Posterior vena cava (tissue), 2 donors: ENCODE measurements around the gene ADGRD1. TPM values are rescaled to one million over a fixed set of nuclear protein-coding genes. Genes with fewer than 3 reads are reported as not detected.

Source experiments
- DNase-seq: peaks from one replicate; pipeline ENCODE4 v3.0.0-alpha.2; 2020; ENCODE audit warnings: low spot score
- intact Hi-C, 2 donors: fragments of 100-400 bp; cut with DNase I; formaldehyde crosslinking; loops; one replicate each; pipeline versions ENCODE4 v1.14.1 to v1.14.2; 2022 to 2023
- total RNA-seq, 2 donors: library from RNA; stranded (reverse); fragmentation: NEBNext Ultra II Directional; extraction: Animal tissue kit (Norgen Biotek cat#: 25700); gene quantifications; one replicate each; pipeline ENCODE4 v1.2.1, GENCODE V29; 2021
- donor health status: DM: yes; HTN: yes; CAD: no.
- donor health status: DM: yes; HTN: yes; CAD: no.

Gene ADGRD1
- total RNA-seq, 2 donors from 2014 or later: 178 to 238 TPM

DNA sequence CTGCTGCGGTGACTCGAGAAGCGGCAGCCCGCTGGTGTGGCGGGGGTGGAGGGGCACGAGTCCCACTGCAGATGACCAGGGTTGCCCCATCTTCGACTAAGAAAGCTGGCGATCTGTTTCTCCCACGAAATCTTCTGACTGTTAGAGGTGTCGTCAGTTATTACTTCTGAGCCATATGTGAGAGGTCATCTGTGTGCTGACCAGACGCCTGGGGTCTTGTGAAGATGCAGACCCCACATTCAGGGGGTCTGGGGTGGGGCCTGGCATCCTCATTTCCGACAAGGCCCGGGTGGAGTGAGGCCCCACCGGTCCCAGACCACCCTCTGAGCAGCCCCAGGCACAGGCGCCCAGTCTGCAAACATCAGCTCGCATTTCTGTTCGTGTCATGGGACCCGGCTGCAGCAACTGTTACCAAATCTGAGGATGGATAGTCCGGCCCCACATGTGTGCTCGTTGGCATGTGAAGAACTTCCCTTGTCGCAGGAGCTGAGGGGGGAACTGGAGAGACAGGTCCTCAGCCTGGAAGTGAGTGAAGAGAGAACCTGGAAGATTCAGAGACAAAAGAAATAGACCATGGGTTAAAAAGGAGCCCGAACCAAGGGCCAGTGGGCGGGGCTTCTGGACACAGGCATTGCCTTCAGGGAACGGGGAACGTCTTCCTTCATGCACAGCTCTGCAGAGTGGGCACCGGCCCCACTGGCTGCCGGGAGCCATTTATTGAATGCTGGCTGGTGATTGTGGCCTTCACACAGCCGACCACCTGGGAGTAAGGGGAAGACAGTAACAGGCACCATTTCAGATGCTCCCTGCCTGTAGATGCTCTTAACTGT lies 135.2 kb downstream of the ADGRD1 start:
- intact Hi-C loops: no loop called here
- DNase-seq: peak; percentile 70

DNA sequence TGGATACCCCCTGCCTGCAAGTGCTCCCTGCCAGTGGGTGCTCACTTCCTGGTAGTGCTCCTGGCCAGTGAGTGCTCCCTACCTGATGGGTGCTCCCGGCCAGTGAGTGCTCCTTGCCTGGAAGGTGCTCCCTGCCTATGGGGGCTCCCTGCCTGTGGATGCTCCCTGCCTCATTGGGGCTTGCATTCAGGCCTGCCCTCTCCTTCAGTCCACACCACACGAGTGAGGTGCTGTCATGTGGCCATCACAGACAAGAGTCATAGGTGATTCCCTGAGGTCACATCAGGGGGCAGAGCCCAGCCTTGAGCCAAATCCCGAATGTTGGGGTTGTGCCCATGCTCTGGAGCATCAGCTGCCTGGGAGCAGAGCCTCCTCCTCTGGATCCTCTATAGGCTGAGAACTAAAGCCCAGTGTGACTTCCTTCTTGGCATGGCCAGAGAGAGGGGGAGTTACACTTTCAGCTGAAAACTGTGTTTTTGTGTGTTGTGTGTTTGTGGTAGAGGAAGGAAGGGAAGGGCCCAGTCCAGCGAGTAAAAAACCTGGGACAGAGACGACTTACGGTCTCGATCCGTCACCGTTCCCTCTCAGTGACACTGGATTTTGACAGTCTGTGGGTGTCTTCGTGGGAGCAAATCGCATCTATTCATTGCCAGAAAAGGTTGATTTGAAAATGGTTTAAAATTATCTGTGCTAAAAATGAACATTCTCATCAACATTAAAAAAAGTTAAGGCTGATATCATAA lies 136.0 kb downstream of the ADGRD1 start:
- peak; percentile 69 for DNase-seq
- intact Hi-C loops: loop anchor here in 1 of 2 donors (5.0 kb wide), 1 partner anchor 637 kb away; no protein-coding TSS in a partner anchor

DNA sequence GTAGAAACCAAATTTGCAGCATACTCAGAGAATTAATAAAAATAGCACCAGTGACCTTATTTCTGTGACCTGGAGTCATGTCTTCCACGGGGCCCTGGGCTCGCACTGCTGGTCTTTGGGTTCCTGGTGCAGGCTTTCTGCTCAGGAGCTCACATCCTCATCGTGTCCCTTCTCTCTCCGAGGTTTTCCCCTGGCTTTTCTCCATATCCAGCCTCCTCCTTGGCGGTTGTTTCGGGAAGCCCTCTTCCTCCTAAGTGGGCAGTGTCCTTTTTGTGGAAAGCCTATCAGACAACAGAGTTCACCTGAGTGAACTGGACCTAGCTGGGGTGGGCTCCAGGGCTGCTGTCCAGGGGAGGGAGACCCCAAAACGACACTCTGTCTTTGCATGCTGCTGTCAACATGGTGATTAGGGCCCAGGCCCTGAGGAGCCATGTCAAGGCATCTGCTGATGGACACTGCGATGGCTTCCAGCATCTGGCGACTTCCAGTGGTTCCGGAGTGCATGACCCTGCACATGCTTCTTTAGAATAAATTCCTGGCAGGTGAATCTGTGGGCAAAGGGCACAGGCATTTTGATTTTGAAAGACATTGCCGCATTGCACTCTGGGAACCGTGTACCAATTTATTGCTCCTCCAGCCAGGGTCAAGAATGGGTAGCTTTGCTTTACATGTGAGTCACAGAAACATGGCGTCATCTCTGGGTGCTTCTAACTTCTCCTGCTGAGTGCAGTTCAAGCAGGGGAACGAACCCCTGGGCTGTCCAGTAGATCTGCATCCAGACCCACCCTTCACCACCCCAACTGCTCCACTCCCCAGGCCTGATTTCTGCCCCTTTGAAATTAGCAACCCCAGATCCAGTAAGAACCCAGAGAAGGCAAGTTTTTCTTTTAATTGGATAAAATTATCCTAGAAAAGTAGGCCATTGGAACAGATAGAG lies 136.8 kb downstream of the ADGRD1 start:
- intact Hi-C loops: loop anchor here in 1 of 2 donors (5.0 kb wide), 1 partner anchor 638 kb away; no protein-coding TSS in a partner anchor
- DNase-seq: peak; percentile 78

DNA sequence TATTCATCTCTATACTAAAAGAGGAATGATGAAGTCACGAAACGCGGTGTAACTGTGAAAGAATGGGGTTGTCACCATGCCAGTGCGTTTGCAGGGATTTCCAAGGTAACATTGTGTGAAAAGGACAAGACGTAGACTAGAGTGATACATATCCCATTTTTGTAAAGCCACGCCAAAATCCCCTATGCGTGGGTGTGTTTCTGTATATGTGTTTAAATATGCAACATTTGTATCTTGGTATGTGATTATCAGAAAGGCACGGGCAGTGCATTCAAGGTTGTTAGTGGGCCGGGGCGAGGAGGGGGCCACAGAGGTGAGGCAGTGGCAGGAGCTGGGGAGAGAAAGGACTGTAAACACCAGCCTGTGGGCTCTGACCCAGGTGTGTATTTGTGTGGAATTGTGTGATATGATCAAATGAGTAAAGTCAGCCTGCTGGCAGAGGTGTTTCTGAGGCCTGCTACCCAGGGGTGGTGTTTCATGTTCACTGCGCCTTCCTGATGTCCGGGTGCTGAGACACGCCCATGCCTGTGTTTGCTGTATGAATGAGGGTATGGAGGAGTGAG lies 137.8 kb downstream of the ADGRD1 start:
- intact Hi-C loops: loop anchor here in 1 of 2 donors (5.0 kb wide), 1 partner anchor 639 kb away; no protein-coding TSS in a partner anchor
- DNase-seq: peak; percentile 47

DNA sequence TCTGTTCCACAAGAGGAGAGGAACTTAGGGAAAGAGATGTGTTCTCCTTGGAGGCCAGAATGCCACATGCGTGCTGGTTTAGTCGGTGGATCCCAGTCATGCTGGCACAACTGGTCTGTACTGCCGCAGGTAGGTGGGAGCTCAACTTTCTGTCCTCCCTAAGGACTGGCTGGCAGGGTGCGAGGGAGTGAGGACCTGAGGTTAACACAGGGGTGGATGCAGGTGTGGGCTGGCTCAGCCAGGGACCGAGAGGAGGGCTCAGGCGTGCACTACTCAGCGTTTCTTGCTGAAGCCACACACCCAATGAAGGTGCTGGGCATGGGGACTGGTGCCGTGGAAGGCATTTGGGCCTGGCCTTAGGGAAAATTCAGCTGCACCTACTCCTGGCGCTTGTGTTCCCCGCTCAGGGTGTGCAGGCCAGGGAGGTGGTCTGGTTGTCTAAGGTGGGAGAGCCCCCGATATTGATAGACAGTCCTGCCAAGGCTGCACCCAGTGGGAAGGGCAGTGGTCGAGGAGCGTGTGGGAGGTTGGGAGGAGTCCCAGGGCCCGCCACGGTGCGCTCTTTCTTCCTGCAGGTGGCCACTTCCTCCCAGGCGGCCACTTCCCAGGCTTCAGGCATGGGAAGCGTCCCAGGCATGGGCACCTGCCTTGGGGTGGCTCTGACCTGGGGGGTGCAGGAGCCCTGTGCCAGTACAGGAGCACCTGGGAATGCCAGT lies 138.4 kb downstream of the ADGRD1 start:
- intact Hi-C loops: loop anchor here in 1 of 2 donors (5.0 kb wide), 1 partner anchor 640 kb away; no protein-coding TSS in a partner anchor
- peak; percentile 67 for DNase-seq

DNA sequence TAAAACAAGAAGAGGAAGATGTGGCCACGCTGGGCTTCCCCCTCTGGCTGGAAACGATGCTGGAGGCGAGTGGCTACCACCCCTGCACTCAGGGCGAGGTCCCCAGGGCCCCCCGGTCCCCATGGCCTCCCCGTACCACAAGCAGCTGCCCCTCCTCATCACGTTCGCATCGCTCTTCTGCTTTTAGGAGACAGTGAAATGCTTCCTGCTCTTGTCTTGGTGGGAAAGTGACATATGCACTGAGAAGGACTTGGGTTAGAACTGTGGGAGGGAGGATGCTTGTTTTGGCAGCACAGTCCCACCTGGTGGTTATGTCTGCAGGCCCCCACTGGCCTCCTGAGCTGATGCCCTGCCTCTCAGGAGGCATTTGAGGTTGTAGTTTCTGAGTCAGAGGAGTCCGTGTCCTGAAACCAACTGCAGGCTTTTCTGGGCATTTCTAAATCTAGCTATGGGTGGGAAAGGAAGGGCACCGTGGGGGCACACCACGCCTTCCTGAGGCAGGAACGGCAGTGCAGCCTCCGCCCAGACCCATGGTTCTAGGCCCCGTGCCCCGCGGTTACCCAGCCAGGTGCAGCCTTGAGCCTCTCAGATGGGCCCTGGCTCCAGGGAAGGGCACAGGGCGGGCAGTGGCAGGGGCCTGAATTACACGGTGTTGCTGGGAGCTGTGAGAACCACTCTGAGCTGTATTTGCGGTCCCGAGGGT lies 139.3 kb downstream of the ADGRD1 start:
- intact Hi-C loops: loop anchor here in 1 of 2 donors (5.0 kb wide), 1 partner anchor 641 kb away; no protein-coding TSS in a partner anchor

DNA sequence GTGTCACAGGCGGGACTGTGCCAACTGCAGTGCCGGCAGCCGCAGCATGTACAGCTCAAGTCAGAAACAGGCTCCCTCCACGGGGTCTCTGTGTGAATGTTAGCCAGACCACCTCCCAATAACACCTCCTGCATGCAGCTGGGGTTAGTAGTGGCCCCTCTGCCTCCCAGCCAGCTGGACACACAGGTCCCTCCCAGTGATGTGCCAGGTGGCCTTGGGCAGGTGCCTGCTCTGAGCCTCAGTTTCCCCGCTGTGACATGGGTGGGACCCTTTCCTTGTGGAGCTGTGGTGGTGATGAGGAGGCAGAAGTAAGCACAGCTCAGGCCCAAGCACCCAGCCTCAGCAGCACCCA lies 139.9 kb downstream of the ADGRD1 start:
- peak; percentile 73 for DNase-seq
- intact Hi-C loops: loop anchor here in 1 of 2 donors (5.0 kb wide), 1 partner anchor 641 kb away; no protein-coding TSS in a partner anchor

More for the DNA sequence above, 139.3 kb downstream of the ADGRD1 start:
- peak; percentile 67 for DNase-seq

DNA sequence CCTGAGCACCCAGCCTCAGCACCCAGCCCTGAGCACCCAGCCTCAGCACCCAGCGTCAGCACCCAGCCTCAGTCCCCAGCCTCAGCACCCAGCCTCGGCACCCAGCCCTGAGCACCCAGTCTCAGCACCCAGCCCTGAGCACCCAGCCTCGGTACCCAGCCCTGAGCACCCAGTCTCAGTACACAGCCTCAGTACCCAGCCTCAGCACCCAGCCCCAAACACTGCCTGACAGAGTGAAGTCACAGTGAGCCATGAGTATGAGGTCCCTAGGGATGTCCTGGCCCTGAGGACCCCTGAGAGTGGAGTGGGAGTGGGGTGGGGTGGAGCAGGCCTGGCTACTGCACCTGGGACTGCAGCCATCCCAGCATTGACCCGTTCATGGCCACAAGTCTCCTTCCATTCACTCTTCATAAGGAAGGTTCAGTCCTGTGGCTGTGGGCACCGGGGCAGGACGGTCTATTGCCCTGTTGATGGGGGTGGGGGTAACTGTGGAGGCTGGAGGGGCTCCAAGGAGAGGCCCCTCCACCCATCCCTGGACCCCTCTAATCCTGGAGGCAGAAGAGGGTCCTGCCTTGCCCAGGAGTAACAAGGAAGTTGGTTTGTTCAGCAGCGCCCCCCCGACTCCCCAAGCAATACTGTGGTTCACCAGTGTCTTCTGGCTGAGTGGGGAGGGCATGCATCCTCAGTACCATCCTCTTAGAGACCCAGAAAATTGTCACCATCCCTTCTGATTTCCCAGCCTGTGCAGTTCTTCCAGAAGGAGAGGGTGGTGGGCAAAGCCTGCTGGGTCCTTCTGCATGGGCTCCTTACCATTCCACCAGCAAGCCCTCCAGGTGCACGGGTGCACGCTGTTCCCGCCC lies 140.5 kb downstream of the ADGRD1 start:
- intact Hi-C loops: loop anchor here in 1 of 2 donors (5.0 kb wide), 1 partner anchor 642 kb away; no protein-coding TSS in a partner anchor
- peak; percentile 55 for DNase-seq

DNA sequence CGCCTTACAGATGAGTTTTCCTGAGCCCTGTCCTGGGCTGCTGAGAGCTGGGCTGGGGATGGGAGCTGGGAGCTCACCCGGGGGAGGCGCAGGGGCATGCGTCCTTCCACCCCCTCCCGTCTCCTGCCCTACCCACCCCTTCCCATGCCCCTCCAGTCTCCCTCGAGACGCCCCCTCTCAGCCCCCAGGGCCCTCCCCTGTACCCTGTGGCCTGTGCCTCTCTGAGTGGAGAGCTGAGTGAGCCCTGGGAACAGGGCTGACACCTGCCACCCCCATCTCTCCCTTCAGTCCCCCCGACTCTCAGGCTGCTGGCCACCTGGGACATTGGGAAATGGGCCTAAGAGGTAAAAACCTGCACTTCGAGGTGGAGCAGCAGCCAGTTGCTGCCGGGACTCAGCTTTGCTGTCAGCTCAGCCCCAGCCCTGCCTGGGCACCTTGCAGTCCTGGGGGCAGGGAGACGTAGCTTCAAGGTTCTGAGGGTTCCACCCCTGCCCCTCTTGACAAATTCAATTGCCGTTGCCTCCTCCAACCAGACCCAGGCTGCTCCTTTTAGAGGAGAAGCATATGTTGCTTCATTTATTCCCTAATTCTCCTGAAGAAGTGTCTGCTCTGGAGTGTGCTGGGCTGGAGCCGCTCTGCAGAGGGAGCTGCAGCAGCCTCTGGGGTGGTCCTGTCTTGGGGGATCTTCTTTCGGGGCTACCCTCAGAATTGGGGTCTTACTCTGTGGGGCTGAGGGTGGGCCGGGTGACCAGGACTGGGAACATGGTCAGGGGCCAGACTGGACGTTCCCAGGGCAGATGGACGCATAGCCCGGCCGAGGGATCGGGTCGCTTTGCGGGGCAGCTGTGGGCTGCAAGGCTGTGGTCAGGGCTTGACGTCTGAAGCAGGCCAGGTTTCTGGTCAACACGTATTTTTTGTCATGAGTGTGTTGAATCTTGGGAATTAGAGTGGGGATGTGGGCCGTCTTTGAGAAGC lies 141.4 kb downstream of the ADGRD1 start:
- intact Hi-C loops: loop anchor here in 1 of 2 donors (5.0 kb wide), 1 partner anchor 643 kb away; no protein-coding TSS in a partner anchor
- DNase-seq: peak; percentile 66

DNA sequence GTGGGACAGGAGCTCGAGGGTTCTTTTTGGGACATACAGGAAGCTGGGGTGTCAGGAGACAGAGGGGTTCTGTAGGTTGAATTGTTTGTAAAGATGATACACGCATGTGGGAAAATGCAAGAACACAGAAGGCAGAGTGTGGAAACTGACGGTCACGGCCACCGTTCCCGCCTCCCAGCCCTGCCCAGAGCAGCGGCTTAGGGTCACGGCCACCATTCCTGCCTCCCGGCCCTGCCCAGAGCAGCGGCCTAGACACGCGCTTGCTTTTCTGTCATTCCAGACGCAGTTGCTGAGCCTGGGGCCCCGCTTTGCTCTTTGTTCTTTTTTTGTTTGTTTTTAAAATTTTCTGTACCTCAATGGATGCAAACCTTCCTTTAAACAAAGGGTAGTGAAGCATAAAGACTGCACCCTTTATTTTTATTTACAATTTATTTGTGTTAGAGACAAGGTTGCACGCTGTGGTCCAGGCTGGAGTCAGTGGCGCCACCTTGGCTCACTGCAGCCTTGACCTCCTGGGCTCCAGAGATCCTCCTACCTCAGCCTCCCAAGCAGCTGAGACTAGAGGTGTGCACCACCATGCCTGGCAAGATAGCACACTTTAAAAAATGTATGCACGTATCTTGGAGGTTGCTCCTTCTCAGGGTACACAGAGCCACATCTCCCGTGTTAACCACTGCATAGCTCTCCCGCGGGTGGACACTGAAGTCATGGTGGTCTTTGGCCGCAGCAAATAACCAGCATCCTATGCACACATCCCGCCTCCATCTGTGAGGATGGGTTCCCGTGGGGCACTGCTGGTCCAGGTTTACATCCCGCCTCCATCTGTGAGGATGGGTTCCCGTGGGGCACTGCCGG lies 142.3 kb downstream of the ADGRD1 start:
- DNase-seq: peak; percentile 49
- intact Hi-C loops: no loop called here

DNA sequence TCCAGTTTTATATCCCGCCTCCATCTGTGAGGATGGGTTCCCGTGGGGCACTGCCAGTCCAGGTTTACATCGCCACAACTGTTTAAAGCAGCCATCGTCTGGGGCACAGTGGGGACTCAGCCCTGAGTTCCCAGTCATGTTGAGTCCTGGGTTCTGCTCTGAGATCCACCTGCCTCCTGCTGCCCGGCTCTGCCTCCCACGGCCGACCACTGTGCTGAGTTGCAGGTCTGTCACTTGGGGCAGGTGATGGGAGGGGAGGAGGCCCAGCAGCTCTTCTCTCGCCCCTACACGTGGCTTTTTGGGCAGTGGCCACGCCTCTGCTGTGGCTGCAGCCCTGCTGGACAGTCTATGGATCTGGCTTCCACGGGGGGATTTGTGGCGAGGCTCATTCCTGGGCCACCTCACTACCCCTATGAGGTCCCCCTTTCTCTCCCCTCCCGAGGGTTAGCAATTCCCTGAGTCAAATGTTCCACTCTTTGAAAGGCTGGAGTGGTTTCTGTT lies 143.0 kb downstream of the ADGRD1 start:
- peak; percentile 67 for DNase-seq
- intact Hi-C loops: no loop called here

DNA sequence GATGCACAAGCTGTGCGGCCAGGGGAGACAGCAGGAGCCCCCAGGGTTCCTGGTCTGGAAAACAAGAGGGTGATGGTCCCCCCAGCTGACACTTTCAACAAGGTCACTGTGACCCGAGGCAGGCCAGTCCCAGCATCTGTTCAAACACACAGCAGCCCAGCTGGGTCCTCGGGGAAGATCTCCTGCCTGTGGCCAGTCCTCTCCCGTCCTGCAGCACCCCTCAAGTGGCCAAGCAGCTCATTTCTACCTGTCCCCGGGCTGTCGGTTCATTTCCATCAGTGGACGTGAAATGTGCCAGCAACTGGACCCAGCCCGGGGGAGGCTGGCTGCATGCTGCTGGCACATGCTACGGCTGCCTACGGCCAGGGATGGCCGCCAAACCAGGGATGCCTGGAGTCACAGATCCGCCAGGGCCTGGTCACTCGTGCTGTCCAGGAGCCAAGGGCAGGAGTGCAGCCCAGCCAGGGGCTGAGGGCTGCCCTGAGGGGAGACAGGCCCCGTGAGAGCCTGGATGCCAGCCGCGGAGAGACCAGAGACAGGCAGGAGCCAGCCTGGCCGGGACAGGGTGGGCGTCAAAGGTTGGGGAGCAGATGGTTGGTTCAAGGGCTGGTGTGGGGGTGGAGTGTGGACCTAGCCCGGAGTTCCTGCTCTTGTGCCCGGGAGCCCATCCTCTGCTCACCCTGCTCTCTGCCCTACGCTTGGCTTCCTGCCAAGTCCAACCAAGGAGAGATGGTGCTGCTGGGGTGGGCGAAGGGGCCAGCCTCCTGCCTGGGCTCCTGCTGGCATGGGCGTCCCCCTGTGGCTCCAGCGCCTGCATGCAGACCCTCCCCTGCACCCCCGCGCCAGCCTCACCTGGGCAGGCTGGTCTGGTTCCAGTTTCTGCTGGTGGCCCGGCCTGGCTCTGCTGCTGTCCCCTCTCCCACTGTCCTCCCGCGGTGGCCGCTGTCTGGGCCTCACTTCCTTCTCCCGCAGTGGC lies 143.8 kb downstream of the ADGRD1 start:
- peak; percentile 81 for DNase-seq
- intact Hi-C loops: no loop called here
